ENCODE results near the gene ACTN4.
A peak's percentile ranks its signal among the peaks of the same experiment; 100 is the strongest.

The ACTN4 gene

GRCh38 chr19:38718747-38719543 lies 71.5 kb downstream of the ACTN4 start:
- H3K36me3 ChIP-seq (ENCODE audit: insufficient read depth, low read length) = peaks cover 77% of the 10 kb centered on the region
- H3K9ac ChIP-seq (ENCODE audit: low read length) = no peak overlapping the region
- no peaks in the 10 kb centered on the region for H3K9me3 ChIP-seq (ENCODE audit: low read length)
- H3K4me3 ChIP-seq (ENCODE audit: low read depth in 1 of 2, low read length in 2 of 2) = no peak overlapping the region
- H3K27ac ChIP-seq (ENCODE audit: low read depth, low read length) = peak overlapping the region; percentile 31
- no peaks in the 10 kb centered on the region for H3K27me3 ChIP-seq (ENCODE audit: control insufficient read depth in 1 of 2, insufficient read depth in 2 of 2, low read length in 2 of 2)
- H3K4me1 ChIP-seq (ENCODE audit: insufficient read depth, low read length) = peaks cover 14% of the 10 kb centered on the region

DNA sequence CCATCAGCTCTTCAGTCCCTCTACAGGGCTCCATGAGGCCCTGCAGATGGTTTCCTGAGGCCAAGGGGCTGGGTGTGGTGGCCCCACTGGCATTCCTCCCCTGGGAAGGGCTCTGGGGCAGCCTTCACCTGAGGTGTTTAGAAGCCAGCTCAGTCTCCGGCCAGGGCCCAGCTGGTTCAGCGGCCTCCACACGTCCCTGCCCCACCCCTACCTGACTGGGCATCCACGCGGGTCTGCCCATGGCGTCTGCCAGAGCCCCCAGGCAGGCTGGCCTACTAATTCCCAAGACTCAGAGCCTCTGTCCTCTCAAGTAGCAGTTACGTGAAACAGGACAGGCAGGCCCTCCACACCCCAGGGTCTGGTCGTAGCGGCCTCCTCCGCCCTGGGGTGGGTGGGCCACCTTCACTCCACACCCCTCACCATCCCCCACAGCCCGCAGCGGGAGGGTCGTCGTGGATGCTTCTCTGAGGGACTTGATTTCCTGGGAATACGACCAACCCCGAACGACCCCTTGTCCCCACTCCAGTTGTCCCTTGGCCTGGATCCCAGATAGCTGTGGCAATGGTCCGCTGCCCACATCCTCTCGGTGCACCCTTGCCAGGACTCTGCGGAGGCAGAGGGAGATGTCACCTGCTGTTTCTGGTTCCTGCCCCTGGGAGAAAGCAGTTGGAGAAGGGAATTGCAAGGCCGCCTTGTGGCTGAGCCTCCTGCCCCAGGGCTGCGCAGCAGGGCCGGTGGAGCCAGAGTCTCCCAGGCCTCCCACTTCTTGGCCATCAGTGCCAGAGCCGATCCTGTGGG lies 72.5 kb downstream of the ACTN4 start:
- H3K9ac ChIP-seq (ENCODE audit: low read length) = no peak overlapping the region
- no peak overlapping the region for H3K4me3 ChIP-seq (ENCODE audit: low read depth in 1 of 2, low read length in 2 of 2)
- H3K4me1 ChIP-seq (ENCODE audit: insufficient read depth, low read length) = peaks cover 14% of the 10 kb centered on the region
- H3K9me3 ChIP-seq (ENCODE audit: low read length) = no peaks in the 10 kb centered on the region
- H3K27ac ChIP-seq (ENCODE audit: low read depth, low read length) = no peak overlapping the region
- peaks cover 81% of the 10 kb centered on the region for H3K36me3 ChIP-seq (ENCODE audit: insufficient read depth, low read length)
- no peaks in the 10 kb centered on the region for H3K27me3 ChIP-seq (ENCODE audit: control insufficient read depth in 1 of 2, insufficient read depth in 2 of 2, low read length in 2 of 2)

DNA sequence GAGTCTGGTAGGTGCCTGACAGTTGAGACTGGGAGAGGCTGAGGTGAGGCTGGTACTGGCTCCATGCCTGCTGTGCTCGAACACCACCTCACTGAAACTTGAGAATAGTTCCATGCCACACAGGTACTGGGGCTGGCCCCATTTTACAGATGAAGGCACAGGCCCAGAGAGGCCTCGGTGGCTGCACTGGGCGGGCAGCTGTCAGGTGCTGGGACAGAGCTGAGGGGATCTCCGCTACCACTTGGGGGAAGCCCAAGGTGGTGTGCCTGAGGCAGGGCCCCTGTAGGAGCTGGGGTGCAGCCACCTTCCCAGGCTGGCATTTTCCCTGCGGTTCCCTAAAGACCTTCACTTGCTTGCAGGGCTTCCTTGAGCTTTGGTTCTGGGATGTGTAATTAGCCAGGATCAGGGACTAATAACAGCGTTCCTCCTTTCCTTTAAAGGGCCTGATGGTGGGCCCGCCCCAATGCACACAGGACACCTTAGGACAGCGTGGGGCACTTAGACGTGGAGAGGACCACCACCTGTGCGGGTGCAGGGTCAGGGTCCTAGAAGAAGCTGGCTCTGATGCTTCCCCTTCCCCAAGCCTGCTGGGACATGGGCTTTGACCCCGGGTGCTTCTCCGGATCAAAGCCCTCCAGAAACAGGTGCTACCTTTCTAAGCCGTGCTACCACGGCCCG lies 73.2 kb downstream of the ACTN4 start:
- H3K27ac ChIP-seq (ENCODE audit: low read depth, low read length) = no peak overlapping the region
- H3K27me3 ChIP-seq (ENCODE audit: control insufficient read depth in 1 of 2, insufficient read depth in 2 of 2, low read length in 2 of 2) = no peaks in the 10 kb centered on the region
- H3K36me3 ChIP-seq (ENCODE audit: insufficient read depth, low read length) = peaks cover 88% of the 10 kb centered on the region
- peaks cover 14% of the 10 kb centered on the region for H3K4me1 ChIP-seq (ENCODE audit: insufficient read depth, low read length)
- no peaks in the 10 kb centered on the region for H3K9me3 ChIP-seq (ENCODE audit: low read length)
- H3K4me3 ChIP-seq (ENCODE audit: low read depth in 1 of 2, low read length in 2 of 2) = no peak overlapping the region
- no peak overlapping the region for H3K9ac ChIP-seq (ENCODE audit: low read length)

DNA sequence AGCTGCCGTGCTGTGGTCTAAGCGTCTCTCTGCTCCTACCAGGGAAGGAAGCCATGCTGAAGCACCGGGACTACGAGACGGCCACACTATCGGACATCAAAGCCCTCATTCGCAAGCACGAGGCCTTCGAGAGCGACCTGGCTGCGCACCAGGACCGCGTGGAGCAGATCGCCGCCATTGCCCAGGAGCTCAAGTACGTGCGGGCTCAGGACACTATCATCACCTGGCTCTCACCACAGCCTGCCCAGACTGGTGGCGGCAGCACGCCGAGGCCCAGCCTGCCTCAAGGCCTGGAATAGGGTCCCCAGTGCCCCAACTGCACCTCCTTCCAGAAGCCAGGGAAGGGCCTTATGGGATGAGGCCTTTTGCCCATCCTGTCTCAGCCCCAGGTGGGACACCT lies 74.0 kb downstream of the ACTN4 start:
- Histone ChIP-seq H3K27me3 (ENCODE audit: control insufficient read depth in 1 of 2, insufficient read depth in 2 of 2, low read length in 2 of 2) (no peaks in the 10 kb centered on the region), H3K4me3 (ENCODE audit: low read depth in 1 of 2, low read length in 2 of 2) (no peak overlapping the region), H3K9ac (ENCODE audit: low read length) (no peak overlapping the region), H3K36me3 (ENCODE audit: insufficient read depth, low read length) (peaks cover 93% of the 10 kb centered on the region), H3K9me3 (ENCODE audit: low read length) (no peaks in the 10 kb centered on the region), H3K4me1 (ENCODE audit: insufficient read depth, low read length) (peaks cover 14% of the 10 kb centered on the region), H3K27ac (ENCODE audit: low read depth, low read length) (no peak overlapping the region)

GRCh38 chr19:38721979-38722773 lies 74.7 kb downstream of the ACTN4 start:
- Histone ChIP-seq H3K27me3 (ENCODE audit: control insufficient read depth in 1 of 2, insufficient read depth in 2 of 2, low read length in 2 of 2) (no peaks in the 10 kb centered on the region), H3K4me3 (ENCODE audit: low read depth in 1 of 2, low read length in 2 of 2) (no peak overlapping the region), H3K27ac (ENCODE audit: low read depth, low read length) (no peak overlapping the region), H3K4me1 (ENCODE audit: insufficient read depth, low read length) (peaks cover 14% of the 10 kb centered on the region), H3K36me3 (ENCODE audit: insufficient read depth, low read length) (peaks cover 93% of the 10 kb centered on the region), H3K9ac (ENCODE audit: low read length) (no peak overlapping the region), H3K9me3 (ENCODE audit: low read length) (no peaks in the 10 kb centered on the region)

- Histone ChIP-seq H3K27me3 (ENCODE audit: control insufficient read depth in 1 of 2, insufficient read depth in 2 of 2, low read length in 2 of 2) (no peaks in the 10 kb centered on the region), H3K27ac (ENCODE audit: low read depth, low read length) (no peak overlapping the region), H3K9ac (ENCODE audit: low read length) (no peak overlapping the region), H3K4me1 (ENCODE audit: insufficient read depth, low read length) (peaks cover 14% of the 10 kb centered on the region), H3K9me3 (ENCODE audit: low read length) (no peaks in the 10 kb centered on the region), H3K36me3 (ENCODE audit: insufficient read depth, low read length) (peaks cover 93% of the 10 kb centered on the region), H3K4me3 (ENCODE audit: low read depth in 1 of 2, low read length in 2 of 2) (no peak overlapping the region)
Measured at GRCh38 chr19:38722947-38723605, 75.6 kb downstream of the ACTN4 start.

GRCh38 chr19:38723606-38723965 lies 76.1 kb downstream of the ACTN4 start:
- peaks cover 88% of the 10 kb centered on the region for H3K36me3 ChIP-seq (ENCODE audit: insufficient read depth, low read length)
- no peaks in the 10 kb centered on the region for H3K9me3 ChIP-seq (ENCODE audit: low read length)
- H3K27me3 ChIP-seq (ENCODE audit: control insufficient read depth in 1 of 2, insufficient read depth in 2 of 2, low read length in 2 of 2) = no peaks in the 10 kb centered on the region
- peaks cover 14% of the 10 kb centered on the region for H3K4me1 ChIP-seq (ENCODE audit: insufficient read depth, low read length)
- H3K4me3 ChIP-seq (ENCODE audit: low read depth in 1 of 2, low read length in 2 of 2) = no peak overlapping the region
- no peak overlapping the region for H3K27ac ChIP-seq (ENCODE audit: low read depth, low read length)
- no peak overlapping the region for H3K9ac ChIP-seq (ENCODE audit: low read length)

DNA sequence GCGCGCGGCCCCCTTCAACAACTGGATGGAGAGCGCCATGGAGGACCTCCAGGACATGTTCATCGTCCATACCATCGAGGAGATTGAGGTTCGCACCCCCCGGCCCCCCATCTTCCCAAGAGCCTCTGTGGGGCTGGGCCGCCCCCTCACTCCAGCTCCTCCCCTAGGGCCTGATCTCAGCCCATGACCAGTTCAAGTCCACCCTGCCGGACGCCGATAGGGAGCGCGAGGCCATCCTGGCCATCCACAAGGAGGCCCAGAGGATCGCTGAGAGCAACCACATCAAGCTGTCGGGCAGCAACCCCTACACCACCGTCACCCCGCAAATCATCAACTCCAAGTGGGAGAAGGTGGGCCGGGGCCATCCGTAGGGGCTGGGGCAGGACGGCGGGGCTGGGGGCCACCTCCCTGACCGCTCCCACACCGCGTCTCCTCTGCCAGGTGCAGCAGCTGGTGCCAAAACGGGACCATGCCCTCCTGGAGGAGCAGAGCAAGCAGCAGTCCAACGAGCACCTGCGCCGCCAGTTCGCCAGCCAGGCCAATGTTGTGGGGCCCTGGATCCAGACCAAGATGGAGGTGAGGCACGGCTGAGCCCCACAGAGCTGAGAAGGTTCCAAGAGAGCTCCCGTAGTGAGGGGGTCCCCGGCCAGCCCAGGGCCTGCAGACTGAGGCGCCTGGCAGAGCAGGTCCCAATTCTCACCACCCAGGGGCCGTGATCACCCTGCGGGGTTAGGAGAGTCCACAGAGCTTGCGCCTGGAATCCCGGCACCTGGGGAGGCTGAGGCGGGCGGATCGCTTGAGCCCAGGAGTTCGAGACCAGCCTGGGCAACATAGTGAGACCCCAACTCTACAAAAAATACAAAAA lies 76.8 kb downstream of the ACTN4 start:
- no peaks in the 10 kb centered on the region for H3K9me3 ChIP-seq (ENCODE audit: low read length)
- H3K36me3 ChIP-seq (ENCODE audit: insufficient read depth, low read length) = peaks cover 82% of the 10 kb centered on the region
- H3K27me3 ChIP-seq (ENCODE audit: control insufficient read depth in 1 of 2, insufficient read depth in 2 of 2, low read length in 2 of 2) = no peaks in the 10 kb centered on the region
- no peak overlapping the region for H3K4me3 ChIP-seq (ENCODE audit: low read depth in 1 of 2, low read length in 2 of 2)
- H3K9ac ChIP-seq (ENCODE audit: low read length) = no peak overlapping the region
- no peak overlapping the region for H3K27ac ChIP-seq (ENCODE audit: low read depth, low read length)
- peaks cover 10% of the 10 kb centered on the region for H3K4me1 ChIP-seq (ENCODE audit: insufficient read depth, low read length)

DNA sequence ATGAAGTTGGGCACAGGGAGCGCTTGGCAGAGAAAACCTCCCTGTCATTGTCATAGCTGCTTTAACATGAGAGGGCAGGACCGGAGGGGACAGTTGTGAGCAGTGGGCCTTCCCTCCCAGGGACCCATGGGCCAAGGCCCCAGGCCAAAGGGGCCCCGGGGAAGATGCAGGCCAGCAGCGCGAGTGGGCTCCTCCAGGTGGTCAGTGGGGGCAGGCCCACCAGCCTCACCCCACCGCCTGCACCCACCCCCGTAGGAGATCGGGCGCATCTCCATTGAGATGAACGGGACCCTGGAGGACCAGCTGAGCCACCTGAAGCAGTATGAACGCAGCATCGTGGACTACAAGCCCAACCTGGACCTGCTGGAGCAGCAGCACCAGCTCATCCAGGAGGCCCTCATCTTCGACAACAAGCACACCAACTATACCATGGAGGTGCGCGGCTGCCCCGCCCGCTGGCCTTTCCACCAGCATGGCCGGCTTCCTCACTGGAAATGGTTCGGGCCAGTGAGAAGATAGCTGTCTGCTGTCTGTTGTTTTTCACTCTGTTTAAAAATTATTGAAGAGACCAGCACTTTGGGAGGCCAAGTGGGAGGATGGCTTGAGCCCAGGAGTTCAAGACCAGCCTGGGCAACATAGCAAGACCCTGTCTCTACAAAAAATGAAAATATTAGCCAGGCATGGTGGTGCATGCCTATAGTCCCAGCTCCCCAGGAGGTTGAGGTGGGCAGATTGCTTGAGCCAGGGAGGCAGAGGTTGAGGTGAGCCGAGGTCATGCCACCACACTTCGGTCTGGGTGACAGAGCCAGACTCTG lies 78.2 kb downstream of the ACTN4 start:
- H3K9ac ChIP-seq (ENCODE audit: low read length) = no peak overlapping the region
- no peaks in the 10 kb centered on the region for H3K9me3 ChIP-seq (ENCODE audit: low read length)
- H3K36me3 ChIP-seq (ENCODE audit: insufficient read depth, low read length) = peaks cover 78% of the 10 kb centered on the region
- H3K27ac ChIP-seq (ENCODE audit: low read depth, low read length) = no peak overlapping the region
- no peak overlapping the region for H3K4me3 ChIP-seq (ENCODE audit: low read depth in 1 of 2, low read length in 2 of 2)
- no peaks in the 10 kb centered on the region for H3K4me1 ChIP-seq (ENCODE audit: insufficient read depth, low read length)
- H3K27me3 ChIP-seq (ENCODE audit: control insufficient read depth in 1 of 2, insufficient read depth in 2 of 2, low read length in 2 of 2) = no peaks in the 10 kb centered on the region

Measured in muscle layer of colon (tissue), 2 donors.